ENCODE data around the gene TMEM273.

DNA sequence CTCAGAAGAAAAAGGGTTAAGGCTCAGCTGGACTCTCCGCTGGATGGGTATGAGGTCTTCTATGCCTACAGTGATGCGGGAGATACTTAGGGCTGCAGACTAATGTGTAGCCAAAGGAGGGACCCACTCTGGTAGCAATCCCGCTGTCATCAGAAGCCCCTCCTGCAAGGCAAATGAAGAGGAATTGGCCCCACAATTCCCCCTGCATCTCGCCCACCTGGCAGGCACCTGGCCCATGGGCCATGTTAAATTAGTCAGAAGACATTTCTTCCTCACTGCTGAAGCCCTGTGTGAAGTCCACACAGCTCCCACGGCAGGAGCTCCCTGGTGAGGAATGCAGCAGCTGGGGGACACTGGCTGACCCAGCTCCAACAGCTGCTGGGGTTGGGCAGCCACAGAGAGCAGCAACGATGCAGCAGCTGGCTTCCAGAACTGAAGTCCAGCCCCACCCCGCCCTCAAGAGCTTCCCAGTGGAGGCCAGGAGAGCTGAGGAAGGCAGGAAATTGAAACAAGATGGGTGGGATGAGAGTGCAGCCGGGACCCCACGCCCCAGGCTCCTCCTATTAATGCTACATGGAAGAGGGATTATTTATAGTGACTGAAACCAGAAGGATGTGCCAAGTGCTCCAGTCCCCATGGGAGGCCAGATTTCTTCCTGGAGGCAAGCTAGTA is 78.4 kb downstream of the TMEM273 start:
- TF ChIP-seq GATA2 (IDR thresholded peaks at IDR 0.05; ENCODE audit: low read depth, low read length) = no peak
- no peak for TF ChIP-seq GATA3 (IDR thresholded peaks at IDR 0.05; ENCODE audit: low read depth, low read length)

Data from SH-SY5Y (cell line).